Fibroblast of lung (primary cell): ENCODE data around the gene CUEDC1. TPM values are rescaled to one million over a fixed set of nuclear protein-coding genes. Genes with fewer than 3 reads are reported as not detected.

ENCODE experiments used
- DNase-seq, 2 donors: peaks; one replicate each; pipeline versions ENCODE4 v3.0.0 to v3.0.0-alpha.2; 2010; ENCODE audit warnings: low read depth in 2 of 2
- H2AFZ ChIP-seq: 2 replicates; pipeline ENCODE4 v1.5.1; 2012; ENCODE audit warnings: low read length, control low read depth, inconsistent platforms
- H3K27ac ChIP-seq: 2 replicates; pipeline ENCODE4 v1.5.1; 2011; ENCODE audit warnings: low read length, control low read depth; ENCODE audit not compliant: insufficient read depth
- H3K27me3 ChIP-seq: 2 replicates; pipeline ENCODE4 v1.5.1; 2011; ENCODE audit warnings: mild to moderate bottlenecking, low read length; ENCODE audit not compliant: control insufficient read depth, insufficient read depth
- H3K36me3 ChIP-seq: 2 replicates; pipeline ENCODE4 v1.5.1; 2011; ENCODE audit warnings: low read length; ENCODE audit not compliant: control insufficient read depth, insufficient read depth
- H3K4me1 ChIP-seq: 2 replicates; pipeline ENCODE4 v1.5.1; 2011; ENCODE audit warnings: low read length; ENCODE audit not compliant: control insufficient read depth, insufficient read depth; ENCODE audit errors: extremely low read depth
- H3K4me2 ChIP-seq: 2 replicates; pipeline ENCODE4 v1.5.1; 2011; ENCODE audit warnings: low read length, control low read depth; ENCODE audit not compliant: insufficient read depth; ENCODE audit errors: extremely low read depth
- H3K4me3 ChIP-seq, 4 experiments: fragments of 200-600 bp in 1 of 4; sonication (generic) in 1 of 4; replicated peaks in 1 of 4; 2 replicates each; pipeline ENCODE4 v1.5.1; 2011 to 2016; ENCODE audit warnings: low read length in 4 of 4, low read depth in 3 of 4, mild to moderate bottlenecking in 3 of 4, control low read depth in 2 of 4, inconsistent platforms in 1 of 4, mixed read lengths in 1 of 4; ENCODE audit not compliant: insufficient read depth in 1 of 4; ENCODE audit errors: control extremely low read depth in 1 of 4
- H3K79me2 ChIP-seq: 2 replicates; pipeline ENCODE4 v1.5.1; 2012; ENCODE audit warnings: mild to moderate bottlenecking, low read length, inconsistent platforms; ENCODE audit not compliant: control insufficient read depth, insufficient read depth
- H3K9ac ChIP-seq: 2 replicates; pipeline ENCODE4 v1.5.1; 2011; ENCODE audit warnings: mild to moderate bottlenecking, low read length, control low read depth; ENCODE audit not compliant: insufficient read depth
- H3K9me3 ChIP-seq: 2 replicates; pipeline ENCODE4 v1.5.1; 2012; ENCODE audit warnings: low read depth, low read length; ENCODE audit not compliant: control insufficient read depth, insufficient read depth
- H4K20me1 ChIP-seq: 2 replicates; pipeline ENCODE4 v1.5.1; 2011; ENCODE audit warnings: low read length; ENCODE audit not compliant: control insufficient read depth, insufficient read depth; ENCODE audit errors: extremely low read depth
- CTCF ChIP-seq, 2 donors: IDR thresholded peaks in 1 of 2; conservative IDR thresholded peaks in 1 of 2; 1 replicate in 1 of 2; 2 replicates in 1 of 2; pipeline ENCODE4 v1.5.1; 2011 to 2012; ENCODE audit warnings: low read length in 2 of 2, control low read depth in 1 of 2, inconsistent platforms in 1 of 2, low read depth in 1 of 2, mild to moderate bottlenecking in 1 of 2
- EZH2 ChIP-seq: IDR thresholded peaks from 2 replicates; pipeline ENCODE4 v1.5.1; 2012; ENCODE audit warnings: low read length, control low read depth, mild to moderate bottlenecking; ENCODE audit errors: missing control alignments
- polyA plus RNA-seq, 2 donors: library from polyadenylated mRNA; depleted of rRNA in 1 of 2; stranded (reverse) in 1 of 2; unstranded in 1 of 2; fragments of >200 nt; gene quantifications; 2 replicates each; pipeline ENCODE4 v1.2.1, GENCODE V29; 2011 to 2012; ENCODE audit warnings: missing spikeins in 1 of 2
- total RNA-seq: library from RNA; depleted of rRNA; stranded (reverse); fragments of >200 nt; gene quantifications from 2 replicates; pipeline ENCODE4 v1.2.1, GENCODE V29; 2014

The CUEDC1 gene
- total and polyA plus RNA-seq, 2 donors (not counting 1 experiment from before 2014, with no cell fraction given), result 11.9 to 34.9 TPM

GRCh38 chr17:57984936-57985674 is 29.9 kb upstream of the CUEDC1 start:
- DNase-seq, result peak in 1 of 2 donors; percentile 24
- H3K4me3 ChIP-seq, result peak overlapping the region; percentile 28 to 82 (median 56)
- H3K9ac ChIP-seq, result no peak overlapping the region
- H3K27ac ChIP-seq, result peak overlapping the region; percentile 65
- H3K4me1 ChIP-seq, result peaks cover 37% of the 10 kb centered on the region
- no peaks in the 10 kb centered on the region for H3K27me3 ChIP-seq
- no peaks in the 10 kb centered on the region for H4K20me1 ChIP-seq
- H3K9me3 ChIP-seq, result no peaks in the 10 kb centered on the region
- TF ChIP-seq EZH2 (no peak), CTCF (conservative IDR thresholded peaks at IDR 0.05 in 1 of 2, IDR thresholded peaks at IDR 0.05 in 1 of 2; ENCODE audit: low read depth in 1 of 2, low read length in 2 of 2) (no peak)
- H2AFZ ChIP-seq, result no peak overlapping the region
- H3K4me2 ChIP-seq, result peak overlapping the region; percentile 95
- peaks cover 11% of the 10 kb centered on the region for H3K36me3 ChIP-seq
- H3K79me2 ChIP-seq, result peaks cover 70% of the 10 kb centered on the region

GRCh38 chr17:57984261-57984890 is 29.2 kb upstream of the CUEDC1 start:
- H3K79me2 ChIP-seq, result peaks cover 73% of the 10 kb centered on the region
- H3K4me3 ChIP-seq, result peak overlapping the region; percentile 28 to 82 (median 56)
- no peaks in the 10 kb centered on the region for H3K9me3 ChIP-seq
- H3K4me1 ChIP-seq, result peaks cover 37% of the 10 kb centered on the region
- no peak overlapping the region for H3K9ac ChIP-seq
- peak in 1 of 2 donors; percentile 25 for DNase-seq
- no peaks in the 10 kb centered on the region for H4K20me1 ChIP-seq
- peak overlapping the region; percentile 65 for H3K27ac ChIP-seq
- no peaks in the 10 kb centered on the region for H3K27me3 ChIP-seq
- no peak for TF ChIP-seq EZH2
- TF ChIP-seq CTCF (conservative IDR thresholded peaks at IDR 0.05 in 1 of 2, IDR thresholded peaks at IDR 0.05 in 1 of 2; ENCODE audit: low read depth in 1 of 2, low read length in 2 of 2), result no peak
- H2AFZ ChIP-seq, result no peak overlapping the region
- peak overlapping the region; percentile 95 for H3K4me2 ChIP-seq
- peaks cover 11% of the 10 kb centered on the region for H3K36me3 ChIP-seq

GRCh38 chr17:57983446-57983845 is 28.2 kb upstream of the CUEDC1 start:
- Histone ChIP-seq H3K27me3 (no peaks in the 10 kb centered on the region), H3K4me3 (no peak overlapping the region), H3K9me3 (no peaks in the 10 kb centered on the region), H3K9ac (no peak overlapping the region), H3K4me2 (peak overlapping the region; percentile 95), H3K27ac (no peak overlapping the region), H3K79me2 (peaks cover 73% of the 10 kb centered on the region), H3K36me3 (peaks cover 11% of the 10 kb centered on the region), H3K4me1 (peaks cover 31% of the 10 kb centered on the region), H4K20me1 (no peaks in the 10 kb centered on the region), H2AFZ (no peak overlapping the region)
- TF ChIP-seq EZH2 (no peak), CTCF (conservative IDR thresholded peaks at IDR 0.05 in 1 of 2, IDR thresholded peaks at IDR 0.05 in 1 of 2; ENCODE audit: low read depth in 1 of 2, low read length in 2 of 2) (no peak)
- peak in 1 of 2 donors; percentile 37 for DNase-seq
